ENCODE results near the gene KLLN.
"Not testable (repeated sequence)": the region's sequence is repeated elsewhere in the genome, so short reads cannot be mapped to it uniquely, and the experiment has no call there.

The KLLN gene

DNA sequence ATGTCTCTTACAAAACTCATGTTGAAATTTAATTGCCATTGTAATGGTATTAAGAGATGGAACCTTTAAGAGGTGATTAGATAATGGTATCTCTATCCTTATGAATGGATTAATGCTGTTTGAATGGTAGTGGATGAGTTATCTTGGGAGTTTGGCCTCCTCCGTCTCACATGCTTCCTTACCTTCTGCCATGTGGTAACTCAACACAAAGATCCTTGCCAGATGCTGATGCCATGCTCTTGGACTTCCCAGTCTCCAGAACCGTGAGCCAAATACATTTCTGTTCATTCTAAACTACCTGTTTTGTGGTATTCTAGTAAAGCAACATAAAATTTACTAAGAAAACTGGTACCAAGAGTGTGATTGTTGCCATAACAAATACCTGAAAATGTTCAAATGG is 23.3 kb upstream of the KLLN start:
- H3K27ac ChIP-seq: no peak overlapping the region
- POLR2A ChIA-PET (ENCODE audit: low non-redundant PET): no interaction called here
- no peak for DNase-seq (ENCODE audit: low spot score)
- TF ChIP-seq, protein P1, sequence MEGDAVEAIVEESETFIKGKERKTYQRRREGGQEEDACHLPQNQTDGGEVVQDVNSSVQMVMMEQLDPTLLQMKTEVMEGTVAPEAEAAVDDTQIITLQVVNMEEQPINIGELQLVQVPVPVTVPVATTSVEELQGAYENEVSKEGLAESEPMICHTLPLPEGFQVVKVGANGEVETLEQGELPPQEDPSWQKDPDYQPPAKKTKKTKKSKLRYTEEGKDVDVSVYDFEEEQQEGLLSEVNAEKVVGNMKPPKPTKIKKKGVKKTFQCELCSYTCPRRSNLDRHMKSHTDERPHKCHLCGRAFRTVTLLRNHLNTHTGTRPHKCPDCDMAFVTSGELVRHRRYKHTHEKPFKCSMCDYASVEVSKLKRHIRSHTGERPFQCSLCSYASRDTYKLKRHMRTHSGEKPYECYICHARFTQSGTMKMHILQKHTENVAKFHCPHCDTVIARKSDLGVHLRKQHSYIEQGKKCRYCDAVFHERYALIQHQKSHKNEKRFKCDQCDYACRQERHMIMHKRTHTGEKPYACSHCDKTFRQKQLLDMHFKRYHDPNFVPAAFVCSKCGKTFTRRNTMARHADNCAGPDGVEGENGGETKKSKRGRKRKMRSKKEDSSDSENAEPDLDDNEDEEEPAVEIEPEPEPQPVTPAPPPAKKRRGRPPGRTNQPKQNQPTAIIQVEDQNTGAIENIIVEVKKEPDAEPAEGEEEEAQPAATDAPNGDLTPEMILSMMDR (conservative IDR thresholded peaks at IDR 0.05; ENCODE audit: low read depth): no peak
- CTCF ChIA-PET: no interaction called here

DNA sequence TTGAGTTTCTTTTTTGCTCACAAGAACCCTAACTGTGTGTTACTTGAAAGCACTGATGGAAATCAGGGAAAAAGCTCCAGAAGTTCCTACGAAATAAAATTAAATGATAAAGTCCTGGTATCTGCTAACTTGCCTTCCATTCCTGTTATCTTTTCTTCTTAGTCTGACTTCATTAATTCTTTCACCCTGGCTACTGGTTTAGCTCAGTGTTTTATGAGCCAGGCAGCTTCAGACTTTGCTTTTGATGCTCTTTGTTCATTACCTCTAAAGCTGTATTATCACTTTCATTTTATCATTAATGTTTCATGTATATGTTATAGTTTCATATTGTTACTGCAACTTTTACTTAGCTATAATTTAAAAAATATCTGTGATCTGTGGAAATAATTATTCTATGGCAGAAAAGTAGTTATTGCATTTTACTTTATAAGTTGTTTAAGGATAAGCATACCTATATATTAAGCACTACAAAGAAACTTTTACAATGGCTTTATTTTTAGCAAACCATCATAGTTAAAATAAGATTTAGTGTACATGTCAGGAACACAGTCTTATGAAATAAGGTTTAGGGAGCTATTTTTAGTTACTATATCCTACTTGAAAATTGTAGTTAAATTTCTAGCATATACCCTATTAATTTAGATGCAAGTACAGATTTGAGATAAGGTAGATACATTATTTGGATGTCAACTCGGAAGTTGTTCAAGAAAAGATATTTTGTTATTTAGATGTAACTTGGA is 19.4 kb upstream of the KLLN start:
- ChIA-PET CTCF (interaction anchor here (0.6 kb wide), 2 partner anchors 19 to 805 kb away, joined by 3 to 4 read pairs; no protein-coding TSS in a partner anchor), POLR2A (ENCODE audit: low non-redundant PET) (no interaction called here)
- TF ChIP-seq, protein P1 (conservative IDR thresholded peaks at IDR 0.05; ENCODE audit: low read depth): no peak
- no peak overlapping the region for H3K27ac ChIP-seq
- DNase-seq (ENCODE audit: low spot score): no peak

DNA sequence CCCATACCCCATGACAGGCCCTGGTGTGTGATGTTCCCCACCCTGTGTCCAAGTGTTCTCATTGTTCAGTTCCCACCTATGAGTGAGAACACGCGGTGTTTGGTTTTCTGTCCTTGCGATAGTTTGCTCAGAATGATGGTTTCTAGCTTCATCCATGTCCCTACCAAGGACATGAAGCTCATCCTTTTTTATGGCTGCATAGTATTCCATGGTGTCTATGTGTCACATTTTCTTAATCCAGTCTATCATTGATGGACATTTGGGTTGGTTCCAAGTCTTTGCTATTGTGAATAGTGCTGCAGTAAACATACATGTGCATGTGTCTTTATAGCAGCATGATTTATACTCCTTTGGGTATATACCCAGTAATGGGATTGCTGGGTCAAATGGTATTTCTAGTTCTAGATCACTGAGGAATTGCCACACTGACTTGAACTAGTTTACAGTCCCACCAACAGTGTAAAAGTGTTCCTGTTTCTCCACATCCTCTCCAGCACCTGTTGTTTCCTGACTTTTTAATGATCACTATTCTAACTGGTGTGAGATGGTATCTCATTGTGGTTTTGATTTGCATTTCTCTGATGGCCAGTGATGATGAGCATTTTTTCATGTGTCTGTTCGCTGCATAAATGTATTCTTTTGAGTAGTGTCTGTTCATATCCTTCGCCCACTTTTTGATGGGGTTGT is 18.2 kb upstream of the KLLN start:
- H3K27ac ChIP-seq; DNase-seq (ENCODE audit: low spot score); POLR2A ChIA-PET (ENCODE audit: low non-redundant PET): not testable (repeated sequence)
- CTCF ChIA-PET: interaction anchor here (0.6 to 1.0 kb wide), 2 partner anchors 19 to 21 kb away, joined by 3 to 4 read pairs; no protein-coding TSS in a partner anchor

DNA sequence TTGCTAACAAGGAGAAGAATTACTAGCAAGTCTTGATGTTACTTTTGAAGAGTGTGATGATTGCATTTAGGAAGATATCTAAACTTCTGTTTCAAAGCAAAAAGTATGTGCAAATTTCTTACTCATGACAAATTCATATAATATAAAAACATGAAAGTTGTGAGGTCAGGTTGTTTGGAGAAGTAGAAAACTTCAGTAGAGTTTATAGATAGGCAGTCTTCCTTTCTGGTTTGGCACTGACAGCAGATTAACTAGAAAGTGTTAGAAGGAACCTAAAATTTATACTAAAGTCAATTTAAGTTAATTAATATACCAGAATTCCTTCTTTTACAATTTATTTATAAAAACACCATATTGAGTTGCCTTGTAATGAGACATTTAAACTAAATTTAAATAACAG is 17.0 kb upstream of the KLLN start:
- H3K27ac ChIP-seq: no peak overlapping the region
- ChIA-PET POLR2A (ENCODE audit: low non-redundant PET) (no interaction called here), CTCF (interaction anchor here (0.6 kb wide), 1 partner anchor 860 kb away, joined by 3 read pairs; no protein-coding TSS in a partner anchor)
- no peak for DNase-seq (ENCODE audit: low spot score)
- TF ChIP-seq, protein P1 (conservative IDR thresholded peaks at IDR 0.05; ENCODE audit: low read depth): no peak

DNA sequence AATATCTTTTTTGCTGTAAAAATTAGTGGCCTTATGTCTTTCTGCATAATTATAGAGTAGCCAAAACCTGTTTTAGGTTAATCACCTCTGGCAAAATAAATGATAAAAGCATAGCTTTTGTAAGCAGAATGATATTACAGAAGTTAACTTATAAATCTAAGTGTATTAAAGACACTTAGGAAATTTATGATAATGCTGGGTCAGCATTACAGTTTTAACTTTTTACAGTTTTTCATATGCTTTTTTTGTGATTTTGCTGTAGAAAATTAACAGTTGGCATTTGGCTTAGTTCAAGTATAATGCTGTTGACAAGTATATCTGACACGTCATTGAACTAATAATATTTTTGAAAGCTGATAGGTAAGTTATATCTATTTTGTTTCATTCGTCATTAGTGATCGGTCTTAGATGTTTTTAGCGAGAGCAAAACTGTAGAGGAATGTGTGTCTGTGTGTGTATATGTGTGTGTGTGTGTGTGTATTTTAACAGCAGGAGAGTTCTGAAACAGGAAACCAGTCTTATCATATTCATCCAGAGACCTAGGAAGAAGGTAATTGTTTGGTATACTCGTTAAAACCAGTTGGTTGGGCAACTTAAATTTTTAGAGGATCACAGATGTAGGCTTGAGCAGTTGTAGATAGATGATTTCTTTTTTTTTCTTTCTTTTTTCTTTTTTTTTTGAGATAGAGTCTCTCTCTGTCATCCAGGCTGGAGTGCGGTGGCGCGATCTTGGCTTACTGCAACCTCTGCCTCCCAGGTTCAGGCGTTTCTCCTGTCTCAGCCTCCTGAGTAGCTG is 15.5 kb upstream of the KLLN start:
- DNase-seq (ENCODE audit: low spot score): no peak
- no peak overlapping the region for H3K27ac ChIP-seq
- TF ChIP-seq, protein P1 (conservative IDR thresholded peaks at IDR 0.05; ENCODE audit: low read depth): no peak
- CTCF ChIA-PET: interaction anchor here (0.6 to 0.7 kb wide), 2 partner anchors 519 to 534 kb away, joined by 5 to 7 read pairs; no protein-coding TSS in a partner anchor
- POLR2A ChIA-PET (ENCODE audit: low non-redundant PET): no interaction called here

DNA sequence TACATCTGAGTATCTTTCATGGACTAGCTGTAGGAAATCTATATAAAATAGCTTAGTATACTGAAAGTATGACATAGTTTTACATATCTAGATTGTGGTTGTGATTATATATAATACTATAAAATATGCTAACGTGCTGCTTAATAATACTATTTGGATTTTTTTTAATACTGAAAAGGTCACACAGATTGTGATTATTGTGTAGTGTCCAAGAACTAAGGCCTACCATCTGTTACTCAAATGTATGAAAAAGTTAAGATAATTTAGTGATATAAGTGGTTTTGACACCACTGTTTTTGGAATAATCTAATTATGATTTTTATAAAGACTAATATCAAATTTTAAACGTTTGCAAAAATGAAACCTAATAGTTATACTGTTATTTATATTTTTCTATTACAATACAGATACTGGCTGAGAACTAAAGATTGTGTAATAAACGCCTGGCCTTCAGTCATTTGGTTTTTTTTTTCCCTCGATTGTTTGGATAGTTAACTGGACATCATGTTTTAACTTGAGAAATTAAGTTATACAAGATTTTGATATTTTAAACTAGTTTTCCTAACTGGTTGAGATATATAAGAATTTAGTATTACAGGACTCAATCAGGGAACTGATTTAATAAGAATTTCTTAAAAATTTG is 12.7 kb upstream of the KLLN start:
- H3K27ac ChIP-seq: no peak overlapping the region
- POLR2A ChIA-PET (ENCODE audit: low non-redundant PET): no interaction called here
- no peak for DNase-seq (ENCODE audit: low spot score)
- TF ChIP-seq, protein P1 (conservative IDR thresholded peaks at IDR 0.05; ENCODE audit: low read depth): no peak
- CTCF ChIA-PET: no interaction called here
